ENCODE measurements around the gene UBASH3A.
A peak's percentile ranks its signal among the peaks of the same experiment; 100 is the strongest.

Gene UBASH3A

DNA sequence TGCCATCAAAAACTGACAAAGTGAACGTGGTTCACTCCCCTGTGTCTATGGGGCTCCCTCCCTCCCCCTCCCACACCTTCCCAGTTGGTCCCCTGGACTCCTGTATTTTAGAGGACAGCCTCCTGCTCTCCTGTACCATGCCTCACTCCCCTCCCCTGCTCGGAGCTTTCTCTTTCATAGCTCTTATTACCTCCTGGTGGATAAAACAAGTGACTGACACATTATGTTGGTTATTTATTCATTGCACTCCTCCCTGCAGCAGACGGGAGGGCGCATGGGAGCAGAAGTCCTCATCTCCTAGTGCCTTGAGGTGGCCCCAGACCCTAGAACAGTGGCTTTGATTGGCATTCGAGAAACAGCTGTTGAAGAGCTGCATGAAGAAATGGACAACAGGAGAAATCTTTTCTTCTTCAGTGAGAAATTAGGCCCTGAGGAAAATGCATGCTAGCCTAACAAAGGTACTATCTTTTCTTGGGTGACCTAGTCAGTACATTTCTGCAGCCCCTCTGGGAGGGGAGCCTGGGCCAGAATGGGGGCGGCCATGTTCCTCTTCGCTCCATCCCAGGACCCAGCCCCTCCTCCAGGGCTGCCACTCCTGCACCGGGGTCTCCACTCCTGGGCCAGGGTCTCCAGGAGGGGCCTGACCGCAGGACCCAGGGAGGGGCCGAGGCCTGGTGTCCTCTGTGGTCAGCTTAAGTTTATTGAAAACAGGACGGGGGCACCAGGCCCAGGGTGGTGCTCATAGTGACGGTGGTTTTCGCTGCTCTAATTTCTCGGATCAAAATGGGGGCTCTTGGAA lies 36.1 kb upstream of the UBASH3A start:
- DNase-seq (no peak), ATAC-seq (replicated peaks) (no peak)
- Mint-ChIP-seq H3K9me3 (no peaks in the 10 kb centered on the region), H3K27me3 (peaks cover 32 to 40% of the 10 kb centered on the region in 2 donors), H3K27ac (no peak overlapping the region), H3K4me3 (no peak overlapping the region), H3K4me1 (peaks cover 0 to 4% of the 10 kb centered on the region in 2 donors), H3K36me3 (no peaks in the 10 kb centered on the region)

- H3K4me1 Mint-ChIP-seq = peaks cover 0 to 4% of the 10 kb centered on the region in 2 donors
- H3K4me3 Mint-ChIP-seq = no peak overlapping the region
- peaks cover 20 to 33% of the 10 kb centered on the region in 2 donors for H3K27me3 Mint-ChIP-seq
- DNase-seq (no peak), ATAC-seq (replicated peaks) (no peak)
- no peaks in the 10 kb centered on the region for H3K36me3 Mint-ChIP-seq
- no peak overlapping the region for H3K27ac Mint-ChIP-seq
- H3K9me3 Mint-ChIP-seq = no peaks in the 10 kb centered on the region
Measured at GRCh38 chr21:42369821-42370220, 33.9 kb upstream of the UBASH3A start.

- ATAC-seq (replicated peaks) = no peak
- peaks cover 22 to 34% of the 10 kb centered on the region in 2 donors for H3K27me3 Mint-ChIP-seq
- no peak overlapping the region for H3K27ac Mint-ChIP-seq
- H3K4me3 Mint-ChIP-seq = no peak overlapping the region
- peaks cover 4 to 5% of the 10 kb centered on the region in 2 donors for H3K4me1 Mint-ChIP-seq
- H3K9me3 Mint-ChIP-seq = no peaks in the 10 kb centered on the region
- no peak for DNase-seq
- no peaks in the 10 kb centered on the region for H3K36me3 Mint-ChIP-seq
Measured at GRCh38 chr21:42370894-42371654, 32.6 kb upstream of the UBASH3A start.

GRCh38 chr21:42373196-42373907 lies 30.4 kb upstream of the UBASH3A start:
- no peak overlapping the region for H3K27ac Mint-ChIP-seq
- DNase-seq (no peak), ATAC-seq (replicated peaks) (no peak)
- no peaks in the 10 kb centered on the region for H3K9me3 Mint-ChIP-seq
- H3K27me3 Mint-ChIP-seq = peaks cover 36 to 50% of the 10 kb centered on the region in 2 donors
- H3K36me3 Mint-ChIP-seq = peaks cover 0 to 3% of the 10 kb centered on the region in 2 donors
- H3K4me1 Mint-ChIP-seq = peaks cover 3 to 5% of the 10 kb centered on the region in 2 donors
- H3K4me3 Mint-ChIP-seq = no peak overlapping the region

- no peak overlapping the region for H3K4me3 Mint-ChIP-seq
- ATAC-seq (replicated peaks) (no peak), DNase-seq (no peak)
- no peak overlapping the region for H3K27ac Mint-ChIP-seq
- H3K4me1 Mint-ChIP-seq = peaks cover 3 to 5% of the 10 kb centered on the region in 2 donors
- H3K27me3 Mint-ChIP-seq = peaks cover 36 to 50% of the 10 kb centered on the region in 2 donors
- H3K9me3 Mint-ChIP-seq = no peaks in the 10 kb centered on the region
- H3K36me3 Mint-ChIP-seq = peaks cover 0 to 3% of the 10 kb centered on the region in 2 donors
Measured at GRCh38 chr21:42373908-42374455, 29.7 kb upstream of the UBASH3A start.

DNA sequence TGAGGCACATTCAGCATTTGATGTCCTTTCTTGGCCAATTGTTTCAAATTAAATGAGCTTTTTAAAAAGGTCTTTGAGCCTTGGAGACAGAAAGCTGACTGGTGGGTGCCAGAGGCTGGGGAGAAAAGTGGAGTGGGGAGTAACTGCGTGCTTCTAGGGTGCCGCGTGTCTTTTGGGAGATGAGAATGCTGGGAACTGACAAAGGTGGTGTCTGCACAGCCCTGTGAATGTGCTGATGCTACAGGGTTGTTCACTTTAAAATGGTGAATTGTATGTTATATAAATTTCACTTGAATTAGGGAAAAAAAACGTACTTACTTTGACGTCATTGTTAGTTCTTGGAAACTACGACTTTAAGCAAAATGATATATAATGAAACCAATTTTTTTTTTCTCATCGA lies 29.2 kb upstream of the UBASH3A start:
- H3K27me3 Mint-ChIP-seq = peaks cover 36 to 50% of the 10 kb centered on the region in 2 donors
- H3K9me3 Mint-ChIP-seq = no peaks in the 10 kb centered on the region
- no peak overlapping the region for H3K4me3 Mint-ChIP-seq

GRCh38 chr21:42374864-42375499 lies 28.7 kb upstream of the UBASH3A start:
- Mint-ChIP-seq H3K36me3 (peaks cover 0 to 3% of the 10 kb centered on the region in 2 donors), H3K4me3 (no peak overlapping the region), H3K9me3 (no peaks in the 10 kb centered on the region)

More for the DNA sequence above, 29.2 kb upstream of the UBASH3A start:
- ATAC-seq (replicated peaks) (no peak), DNase-seq (no peak)
- Mint-ChIP-seq H3K36me3 (peaks cover 0 to 3% of the 10 kb centered on the region in 2 donors), H3K4me1 (peaks cover 4 to 8% of the 10 kb centered on the region in 2 donors), H3K27ac (no peak overlapping the region)

DNA sequence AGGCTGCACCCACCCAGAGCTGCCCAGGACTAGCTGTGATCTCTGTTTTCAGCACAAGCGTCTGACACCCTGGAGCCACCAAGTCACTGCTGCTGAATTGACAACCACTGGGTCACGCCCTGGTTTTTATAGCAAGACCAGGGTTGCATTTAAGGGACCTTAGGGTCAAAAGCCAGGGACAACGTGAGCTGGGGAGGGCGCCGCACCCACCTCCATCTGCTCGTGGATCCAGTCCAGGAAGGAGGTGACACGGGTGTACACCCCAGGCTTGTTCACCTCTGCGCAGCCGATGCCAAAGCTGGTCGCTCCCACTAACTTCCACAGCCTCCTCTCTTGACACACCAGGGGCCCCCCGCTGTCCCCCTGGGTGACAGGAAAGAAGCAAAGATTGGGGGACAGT lies 28.2 kb upstream of the UBASH3A start:
- ATAC-seq (replicated peaks) (no peak), DNase-seq (no peak)
- no peak overlapping the region for H3K4me3 Mint-ChIP-seq
- peaks cover 6 to 12% of the 10 kb centered on the region in 2 donors for H3K4me1 Mint-ChIP-seq
- peaks cover 36 to 46% of the 10 kb centered on the region in 2 donors for H3K27me3 Mint-ChIP-seq
- H3K9me3 Mint-ChIP-seq = no peaks in the 10 kb centered on the region
- peaks cover 0 to 3% of the 10 kb centered on the region in 2 donors for H3K36me3 Mint-ChIP-seq
- H3K27ac Mint-ChIP-seq = peak overlapping the region; percentile 49

More at GRCh38 chr21:42374864-42375499, 28.7 kb upstream of the UBASH3A start:
- no peak for ATAC-seq (replicated peaks)
- H3K4me1 Mint-ChIP-seq = peaks cover 6 to 12% of the 10 kb centered on the region in 2 donors
- no peak for DNase-seq
- peaks cover 36 to 50% of the 10 kb centered on the region in 2 donors for H3K27me3 Mint-ChIP-seq
- peak overlapping the region; percentile 49 for H3K27ac Mint-ChIP-seq

DNA sequence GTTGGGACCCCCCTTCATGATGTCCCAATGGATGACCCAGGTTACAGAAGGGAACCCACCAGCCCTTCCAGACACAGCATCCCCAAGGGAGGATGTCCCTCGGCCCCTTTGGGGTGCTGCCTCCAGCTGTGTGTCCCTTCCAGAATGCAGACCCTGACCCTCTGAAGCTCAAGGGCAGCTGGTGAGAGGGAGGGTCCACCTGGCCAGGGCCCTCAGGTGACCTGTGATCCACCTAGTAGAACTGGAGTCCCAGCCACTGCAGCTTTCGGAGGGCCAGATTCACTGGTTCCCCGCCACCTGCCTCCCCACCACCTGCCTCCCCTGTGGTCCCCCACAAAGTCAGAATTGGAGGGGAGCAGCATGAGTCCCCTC lies 27.8 kb upstream of the UBASH3A start:
- ATAC-seq (replicated peaks) = no peak
- Mint-ChIP-seq H3K36me3 (peaks cover 0 to 3% of the 10 kb centered on the region in 2 donors), H3K4me1 (peaks cover 6 to 12% of the 10 kb centered on the region in 2 donors), H3K27me3 (peaks cover 31 to 42% of the 10 kb centered on the region in 2 donors), H3K27ac (no peak overlapping the region), H3K4me3 (no peak overlapping the region), H3K9me3 (no peaks in the 10 kb centered on the region)
- no peak for DNase-seq

- ATAC-seq (replicated peaks) (no peak), DNase-seq (no peak)
- H3K4me3 Mint-ChIP-seq = no peak overlapping the region
- H3K9me3 Mint-ChIP-seq = peaks cover 1% of the 10 kb centered on the region in 2 donors
- peaks cover 4 to 12% of the 10 kb centered on the region in 2 donors for H3K4me1 Mint-ChIP-seq
- peaks cover 26 to 37% of the 10 kb centered on the region in 2 donors for H3K27me3 Mint-ChIP-seq
- no peak overlapping the region for H3K27ac Mint-ChIP-seq
- H3K36me3 Mint-ChIP-seq = peaks cover 1 to 4% of the 10 kb centered on the region in 2 donors
Measured at GRCh38 chr21:42376338-42376982, 27.2 kb upstream of the UBASH3A start.

DNA sequence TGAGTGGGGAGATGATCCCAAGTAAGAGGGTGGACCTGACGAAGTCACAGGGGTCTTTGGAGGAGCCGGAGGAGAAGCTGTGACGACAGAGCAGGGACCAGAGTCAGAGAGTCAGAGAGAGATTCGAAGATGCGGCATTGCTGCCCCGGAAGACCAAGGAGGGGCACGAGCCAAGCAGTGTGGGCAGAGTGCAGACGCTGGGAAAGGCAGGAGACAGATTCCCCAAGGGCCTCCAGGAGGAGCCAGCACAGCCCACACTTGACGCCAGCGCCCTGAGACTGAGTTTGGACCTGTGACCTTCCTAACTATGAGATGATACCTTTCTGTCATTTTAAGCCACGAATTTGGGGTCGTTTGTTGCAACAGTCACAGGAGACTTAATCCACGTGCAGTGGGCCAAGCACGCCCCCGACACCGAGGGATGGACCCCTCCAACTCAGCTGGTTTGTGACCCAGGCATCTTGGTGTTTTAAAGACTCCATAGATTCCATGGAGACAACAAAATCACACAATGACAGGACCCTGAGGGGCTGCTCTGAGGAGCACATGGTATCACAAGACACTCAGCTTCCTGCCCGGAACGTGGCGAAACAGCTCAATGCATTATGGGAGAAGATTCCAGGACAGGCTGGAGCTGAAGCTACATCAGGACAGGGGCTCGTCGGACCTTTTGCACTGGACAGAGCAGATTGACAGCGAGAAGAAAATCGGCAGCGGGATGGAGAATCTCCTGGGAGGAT lies 26.3 kb upstream of the UBASH3A start:
- Mint-ChIP-seq H3K9me3 (peaks cover 9 to 10% of the 10 kb centered on the region in 2 donors), H3K4me3 (no peak overlapping the region), H3K27ac (peak overlapping the region; percentile 28), H3K4me1 (peaks cover 5 to 12% of the 10 kb centered on the region in 2 donors), H3K27me3 (peaks cover 19 to 33% of the 10 kb centered on the region in 2 donors), H3K36me3 (peaks cover 9 to 10% of the 10 kb centered on the region in 2 donors)
- ATAC-seq (replicated peaks) = no peak
- DNase-seq = no peak

- Mint-ChIP-seq H3K36me3 (peaks cover 9 to 14% of the 10 kb centered on the region in 2 donors), H3K4me1 (peaks cover 5 to 12% of the 10 kb centered on the region in 2 donors), H3K27ac (no peak overlapping the region), H3K4me3 (no peak overlapping the region), H3K9me3 (peaks cover 10 to 14% of the 10 kb centered on the region in 2 donors), H3K27me3 (peaks cover 19 to 33% of the 10 kb centered on the region in 2 donors)
- DNase-seq (no peak), ATAC-seq (replicated peaks) (no peak)
Measured at GRCh38 chr21:42377951-42378340, 25.8 kb upstream of the UBASH3A start.

Measured in stimulated activated naive B cell treated with anti-CD40 and anti-IgM and Interleukin-4, amounts not matched to agents 10 μg/mL and 1 μg/mL and 100 μg/mL, for 72 hours (primary cell).